Ovary (tissue), 9 donors: Measurements from ENCODE around the gene MAP1LC3B2. TPM values are rescaled to one million over a fixed set of nuclear protein-coding genes. Genes with fewer than 3 reads are reported as not detected.
A peak's percentile ranks its signal among the peaks of the same experiment; 100 is the strongest.

Experiments
- DNase-seq, 5 donors: peaks; one replicate each; pipeline ENCODE4 v3.0.0-alpha.2; 2019 to 2020
- H3K27ac ChIP-seq, 2 donors: fragments of 200-600 bp; one replicate each; pipeline versions ENCODE4 v1.5.1 to v1.8.0; 2019 to 2022
- H3K27me3 ChIP-seq: fragments of 200-600 bp; one replicate; pipeline ENCODE4 v1.8.0; 2022
- H3K36me3 ChIP-seq: fragments of 200-600 bp; sonication (generic); one replicate; pipeline ENCODE4 v1.5.1; 2019
- H3K4me1 ChIP-seq: one replicate; pipeline ENCODE4 v1.8.1; 2013; ENCODE audit warnings: mild to moderate bottlenecking, moderate library complexity; ENCODE audit not compliant: insufficient read depth
- H3K4me3 ChIP-seq: fragments of 200-600 bp; sonication (generic); one replicate; pipeline ENCODE4 v1.5.1; 2017
- H3K9me3 ChIP-seq, 2 donors: fragments of 200-600 bp in 1 of 2; sonication (generic) in 1 of 2; one replicate each; pipeline versions ENCODE4 v1.5.1 to v1.8.1; 2013 to 2019; ENCODE audit warnings: mild to moderate bottlenecking in 1 of 2, moderate library complexity in 1 of 2
- EP300 ChIP-seq: sonication (generic); formaldehyde crosslinking; IDR thresholded peaks from one replicate; pipeline ENCODE4 v1.6.1; 2017; ENCODE audit warnings: antibody characterized with exemption
- POLR2A ChIP-seq: fragments of 450-650 bp; IDR thresholded peaks from one replicate; pipeline ENCODE4 v1.6.1; 2017; ENCODE audit warnings: antibody characterized with exemption, mild to moderate bottlenecking, moderate library complexity
- WGBS, 3 donors: extraction: QIAGEN DNeasy Blood & Tissue Kit in 1 of 3; methylation state at CpG; one replicate each; pipeline versions ENCODE4 v1.1.5 to v1.1.7; 2013 to 2017; 5-methylcytosine and 5-hydroxymethylcytosine counted together
- intact Hi-C, 4 donors: fragments of 100-400 bp; cut with DNase I; formaldehyde crosslinking; loops; one replicate each; pipeline versions ENCODE4 v1.11.0 to v1.15.1; 2022 to 2023
- polyA plus RNA-seq, 2 donors: library from polyadenylated mRNA; stranded (reverse); fragments of 200-250 nt in 1 of 2; fragments of 350-450 nt in 1 of 2; fragmentation: Illumina TruSeq in 1 of 2; extraction: RNeasy Lipid Tissue Mini Kit (QIAGEN cat#74804) in 1 of 2; gene quantifications; one replicate each; pipeline ENCODE4 v1.2.3, GENCODE V29; 2013 to 2014
- total RNA-seq, 7 donors: library from RNA; depleted of rRNA in 2 of 7; stranded (reverse); fragments of >200 nt in 2 of 7; fragmentation: NEBNext Ultra II Directional in 3 of 7; extraction: Animal tissue kit (Norgen Biotek cat#: 25700) in 3 of 7; gene quantifications; one replicate each; pipeline versions ENCODE4 v1.1.0 to v1.2.4, GENCODE V29; 2016 to 2023
- TF ChIP-seq, protein P1 (sequence below), 3 donors: fragments of 450-650 bp in 2 of 3; fragments of 200-600 bp in 1 of 3; IDR thresholded peaks; one replicate each; pipeline versions ENCODE4 v1.5.1 to v1.8.0; 2016 to 2022; ENCODE audit warnings: antibody characterized with exemption in 3 of 3, mild to moderate bottlenecking in 1 of 3
- donor health status: DM: no; HTN: no; CAD: no; lungs with moderate emphysema.
- donor health status: DM: no; HTN: no; CAD: no.
- donor health status: Bipolar disorder and iron deficiency.
- donor health status: DM: yes; HTN: yes; CAD: no.
- donor health status: DM: no; HTN: no; CAD: no.
- donor health status: DM: yes; HTN: yes; CAD: no.

MAP1LC3B2 gene
- total and polyA plus RNA-seq, 9 donors = 0.80 to 9.9 (median 3.1) TPM

DNA sequence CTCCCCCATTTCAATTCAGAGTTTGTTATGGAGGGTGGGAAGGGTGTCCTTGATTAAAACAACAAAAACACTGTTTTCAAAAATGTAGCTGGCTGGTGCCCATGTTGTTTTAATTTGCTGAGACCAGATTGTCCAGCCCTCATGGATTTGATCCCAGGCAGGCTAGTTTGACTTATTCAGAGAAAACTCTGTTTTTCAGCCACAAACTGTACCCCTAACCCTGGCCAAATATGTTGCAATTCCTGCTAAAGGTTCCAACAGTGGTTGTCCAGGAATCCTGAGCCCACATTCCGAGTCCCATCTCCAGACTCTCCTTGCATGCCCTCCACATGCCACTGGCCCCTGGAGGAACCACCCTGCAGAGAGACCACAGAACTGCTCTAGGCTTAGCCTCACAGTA lies 36.0 kb downstream of the MAP1LC3B2 start:
- H3K27me3 ChIP-seq = no peaks in the 10 kb centered on the region
- H3K36me3 ChIP-seq = no peaks in the 10 kb centered on the region
- WGBS, 3 donors = 0 to 13% (median 0%) methylated on average over 1 of the region's 1 CpG
- DNase-seq = peak in 3 of 5 donors; percentile 50 to 73 (median 54)
- H3K9me3 ChIP-seq = no peaks in the 10 kb centered on the region
- intact Hi-C loops = loop anchor here in 3 of 4 donors (5.0 kb wide), 2 partner anchors 63 to 318 kb away; partner anchors contain the start of gene MED13L (in 2 of the 3)
- H3K27ac ChIP-seq = no peak overlapping the region
- peaks cover 36% of the 10 kb centered on the region for H3K4me1 ChIP-seq
- TF ChIP-seq EP300 (no peak), POLR2A (no peak)
- TF ChIP-seq, protein P1, sequence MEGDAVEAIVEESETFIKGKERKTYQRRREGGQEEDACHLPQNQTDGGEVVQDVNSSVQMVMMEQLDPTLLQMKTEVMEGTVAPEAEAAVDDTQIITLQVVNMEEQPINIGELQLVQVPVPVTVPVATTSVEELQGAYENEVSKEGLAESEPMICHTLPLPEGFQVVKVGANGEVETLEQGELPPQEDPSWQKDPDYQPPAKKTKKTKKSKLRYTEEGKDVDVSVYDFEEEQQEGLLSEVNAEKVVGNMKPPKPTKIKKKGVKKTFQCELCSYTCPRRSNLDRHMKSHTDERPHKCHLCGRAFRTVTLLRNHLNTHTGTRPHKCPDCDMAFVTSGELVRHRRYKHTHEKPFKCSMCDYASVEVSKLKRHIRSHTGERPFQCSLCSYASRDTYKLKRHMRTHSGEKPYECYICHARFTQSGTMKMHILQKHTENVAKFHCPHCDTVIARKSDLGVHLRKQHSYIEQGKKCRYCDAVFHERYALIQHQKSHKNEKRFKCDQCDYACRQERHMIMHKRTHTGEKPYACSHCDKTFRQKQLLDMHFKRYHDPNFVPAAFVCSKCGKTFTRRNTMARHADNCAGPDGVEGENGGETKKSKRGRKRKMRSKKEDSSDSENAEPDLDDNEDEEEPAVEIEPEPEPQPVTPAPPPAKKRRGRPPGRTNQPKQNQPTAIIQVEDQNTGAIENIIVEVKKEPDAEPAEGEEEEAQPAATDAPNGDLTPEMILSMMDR (IDR thresholded peaks at IDR 0.05) = no peak
- H3K4me3 ChIP-seq = no peak overlapping the region

GRCh38 chr12:116595672-116596071 lies 36.5 kb downstream of the MAP1LC3B2 start:
- Histone ChIP-seq H3K4me1 (peaks cover 36% of the 10 kb centered on the region), H3K27ac (no peak overlapping the region), H3K36me3 (no peaks in the 10 kb centered on the region), H3K4me3 (no peak overlapping the region), H3K9me3 (no peaks in the 10 kb centered on the region), H3K27me3 (no peaks in the 10 kb centered on the region)
- DNase-seq = no peak
- intact Hi-C loops = loop anchor here in 3 of 4 donors (5.0 kb wide), 2 partner anchors 63 to 318 kb away; partner anchors contain the start of gene MED13L (in 2 of the 3)
- TF ChIP-seq, protein P1 (IDR thresholded peaks at IDR 0.05) = no peak
- TF ChIP-seq POLR2A (no peak), EP300 (no peak)

- no peak for DNase-seq
- H3K9me3 ChIP-seq = no peaks in the 10 kb centered on the region
- intact Hi-C loops = loop anchor here in 3 of 4 donors (5.0 kb wide), 2 partner anchors 66 to 321 kb away; partner anchors contain the start of gene MED13L (in 2 of the 3)
- TF ChIP-seq EP300 (no peak), POLR2A (no peak)
- TF ChIP-seq, protein P1 (IDR thresholded peaks at IDR 0.05) = no peak
- H3K36me3 ChIP-seq = no peaks in the 10 kb centered on the region
- H3K4me3 ChIP-seq = no peak overlapping the region
- no peaks in the 10 kb centered on the region for H3K27me3 ChIP-seq
- H3K4me1 ChIP-seq = peaks cover 28% of the 10 kb centered on the region
- WGBS, 3 donors = 45% methylated on average over 1 of the region's 1 CpG
- no peak overlapping the region for H3K27ac ChIP-seq
Observed at GRCh38 chr12:116597886-116598285, 38.7 kb downstream of the MAP1LC3B2 start.

GRCh38 chr12:116598311-116599284 lies 39.4 kb downstream of the MAP1LC3B2 start:
- H3K4me3 ChIP-seq = peak overlapping the region; percentile 31
- peak in 2 of 5 donors; percentile 46 to 57 for DNase-seq
- H3K36me3 ChIP-seq = no peaks in the 10 kb centered on the region
- intact Hi-C loops = loop anchor here in 3 of 4 donors (5.0 kb wide), 2 partner anchors 66 to 321 kb away; partner anchors contain the start of gene MED13L (in 2 of the 3)
- no peaks in the 10 kb centered on the region for H3K9me3 ChIP-seq
- no peaks in the 10 kb centered on the region for H3K27me3 ChIP-seq
- H3K4me1 ChIP-seq = peaks cover 28% of the 10 kb centered on the region
- H3K27ac ChIP-seq = peak overlapping the region in 1 of 2 donors; percentile 77
- TF ChIP-seq, protein P1 (IDR thresholded peaks at IDR 0.05) = no peak
- TF ChIP-seq EP300 = no peak
- no peak for TF ChIP-seq POLR2A
- WGBS, 3 donors = 36 to 44% (median 43%) methylated on average over 22 of the region's 22 CpGs
